ENCODE measurements around the gene SMG6.
"Not testable (repeated sequence)": the region's sequence is repeated elsewhere in the genome, so short reads cannot be mapped to it uniquely, and the experiment has no call there.

The SMG6 gene

GRCh38 chr17:2144701-2145100 is 158.9 kb downstream of the SMG6 start:
- DNase-seq (ENCODE audit: low spot score): no peak

- no peak for DNase-seq (ENCODE audit: low spot score)
Observed at GRCh38 chr17:2143332-2143731, 160.3 kb downstream of the SMG6 start.

GRCh38 chr17:2142682-2143081 is 160.9 kb downstream of the SMG6 start:
- not testable (repeated sequence) for DNase-seq (ENCODE audit: low spot score)

GRCh38 chr17:2140683-2141082 is 162.9 kb downstream of the SMG6 start:
- DNase-seq (ENCODE audit: low spot score): no peak

GRCh38 chr17:2138761-2139160 is 164.8 kb downstream of the SMG6 start:
- no peak for DNase-seq (ENCODE audit: low spot score)

GRCh38 chr17:2138318-2138717 is 165.3 kb downstream of the SMG6 start:
- DNase-seq (ENCODE audit: low spot score): no peak

GRCh38 chr17:2137342-2138098 is 166.1 kb downstream of the SMG6 start:
- DNase-seq (ENCODE audit: low spot score): no peak

GRCh38 chr17:2136241-2136640 is 167.3 kb downstream of the SMG6 start:
- no peak for DNase-seq (ENCODE audit: low spot score)

GRCh38 chr17:2128011-2128410 is 175.6 kb downstream of the SMG6 start:
- DNase-seq (ENCODE audit: low spot score): no peak

- no peak for DNase-seq (ENCODE audit: low spot score)
Observed at GRCh38 chr17:2125013-2125535, 178.5 kb downstream of the SMG6 start.

GRCh38 chr17:2124391-2124790 is 179.2 kb downstream of the SMG6 start:
- DNase-seq (ENCODE audit: low spot score): no peak

- DNase-seq (ENCODE audit: low spot score): peak; percentile 29
Observed at GRCh38 chr17:2123375-2124251, 180.0 kb downstream of the SMG6 start.

- DNase-seq (ENCODE audit: low spot score): no peak
Observed at GRCh38 chr17:2122641-2123302, 180.8 kb downstream of the SMG6 start.

GRCh38 chr17:2120586-2121335 is 182.8 kb downstream of the SMG6 start:
- no peak for DNase-seq (ENCODE audit: low spot score)

GRCh38 chr17:2113279-2113622 is 190.3 kb downstream of the SMG6 start:
- no peak for DNase-seq (ENCODE audit: low spot score)

- DNase-seq (ENCODE audit: low spot score): no peak
Observed at GRCh38 chr17:2111691-2112090, 191.9 kb downstream of the SMG6 start.

GRCh38 chr17:2110436-2110835 is 193.1 kb downstream of the SMG6 start:
- no peak for DNase-seq (ENCODE audit: low spot score)

- DNase-seq (ENCODE audit: low spot score): no peak
Observed at GRCh38 chr17:2108170-2108569, 195.4 kb downstream of the SMG6 start.

- DNase-seq (ENCODE audit: low spot score): no peak
Observed at GRCh38 chr17:2107506-2107905, 196.1 kb downstream of the SMG6 start.

- no peak for DNase-seq (ENCODE audit: low spot score)
Observed at GRCh38 chr17:2107050-2107449, 196.5 kb downstream of the SMG6 start.

- DNase-seq (ENCODE audit: low spot score): no peak
Observed at GRCh38 chr17:2106308-2106955, 197.2 kb downstream of the SMG6 start.

Measured in COLO829 (cell line).